ENCODE results near the gene XPOT. TPM values are rescaled to one million over a fixed set of nuclear protein-coding genes. Genes with fewer than 3 reads are reported as not detected.

XPOT gene
- total RNA-seq, 6 donors from 2014 or later = 22.0 to 72.8 (median 32.8) TPM

DNA sequence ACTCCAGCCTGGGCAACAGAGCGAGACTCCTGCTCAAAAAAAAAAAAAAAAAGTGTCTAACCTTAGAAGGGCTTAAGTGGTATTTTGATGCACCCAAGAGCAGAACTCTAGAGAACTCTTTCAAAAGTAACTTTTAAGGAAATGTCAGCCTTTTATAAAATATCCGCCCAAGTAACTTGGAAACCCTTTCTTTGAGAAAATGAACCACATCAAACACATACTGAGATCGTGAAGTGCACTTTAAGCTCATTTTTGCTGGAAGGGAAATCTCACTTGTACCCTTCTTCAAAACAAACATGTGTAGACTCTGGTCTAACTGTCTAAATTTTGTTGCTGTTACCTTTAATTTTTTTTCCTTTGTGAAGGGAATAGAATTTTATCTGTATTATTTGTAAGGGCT, 19.2 kb upstream of the XPOT start:
- no peak overlapping the region for H3K4me3 ChIP-seq
- ATAC-seq (ENCODE audit: low FRiP score in 2 of 2) (no peak), DNase-seq (no peak)
- H3K27ac ChIP-seq = no peak overlapping the region
- H3K4me1 ChIP-seq = peaks cover under 1 to 2% (median under 1%) of the 10 kb centered on the region in 4 donors
- peaks cover 0 to 9% (median 1%) of the 10 kb centered on the region in 4 donors for H3K9me3 ChIP-seq
- peaks cover 0 to 4% (median under 1%) of the 10 kb centered on the region in 4 donors for H3K27me3 ChIP-seq
- 83 to 89% methylated on average over 3 of the region's 3 CpGs for WGBS, 2 donors
- no peaks in the 10 kb centered on the region for H3K36me3 ChIP-seq
- no peak for TF ChIP-seq POLR2A (IDR thresholded peaks at IDR 0.05)
- TF ChIP-seq POLR2AphosphoS5 (IDR thresholded peaks at IDR 0.05) = no peak
- TF ChIP-seq, protein P1, sequence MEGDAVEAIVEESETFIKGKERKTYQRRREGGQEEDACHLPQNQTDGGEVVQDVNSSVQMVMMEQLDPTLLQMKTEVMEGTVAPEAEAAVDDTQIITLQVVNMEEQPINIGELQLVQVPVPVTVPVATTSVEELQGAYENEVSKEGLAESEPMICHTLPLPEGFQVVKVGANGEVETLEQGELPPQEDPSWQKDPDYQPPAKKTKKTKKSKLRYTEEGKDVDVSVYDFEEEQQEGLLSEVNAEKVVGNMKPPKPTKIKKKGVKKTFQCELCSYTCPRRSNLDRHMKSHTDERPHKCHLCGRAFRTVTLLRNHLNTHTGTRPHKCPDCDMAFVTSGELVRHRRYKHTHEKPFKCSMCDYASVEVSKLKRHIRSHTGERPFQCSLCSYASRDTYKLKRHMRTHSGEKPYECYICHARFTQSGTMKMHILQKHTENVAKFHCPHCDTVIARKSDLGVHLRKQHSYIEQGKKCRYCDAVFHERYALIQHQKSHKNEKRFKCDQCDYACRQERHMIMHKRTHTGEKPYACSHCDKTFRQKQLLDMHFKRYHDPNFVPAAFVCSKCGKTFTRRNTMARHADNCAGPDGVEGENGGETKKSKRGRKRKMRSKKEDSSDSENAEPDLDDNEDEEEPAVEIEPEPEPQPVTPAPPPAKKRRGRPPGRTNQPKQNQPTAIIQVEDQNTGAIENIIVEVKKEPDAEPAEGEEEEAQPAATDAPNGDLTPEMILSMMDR (IDR thresholded peaks at IDR 0.05) = no peak
- TF ChIP-seq EP300 (IDR thresholded peaks at IDR 0.05) = no peak

DNA sequence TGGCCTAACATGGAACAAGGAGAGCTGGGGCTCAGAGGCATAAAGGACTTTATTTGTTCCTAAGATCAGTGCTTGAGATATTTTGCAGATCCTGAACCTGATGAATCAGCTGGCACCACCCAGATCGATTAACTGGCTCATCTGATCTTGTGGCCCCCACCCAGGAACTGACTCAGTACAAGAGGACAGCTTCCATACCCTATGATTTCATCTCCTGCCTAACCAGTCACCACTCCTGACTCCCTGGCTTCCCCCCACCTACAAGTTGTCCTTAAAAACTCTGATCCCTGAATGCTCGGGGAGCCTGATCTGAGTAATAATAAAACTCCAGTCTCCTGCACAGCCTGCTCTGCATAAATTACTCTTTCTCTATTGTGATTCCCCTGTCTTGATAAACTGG, 18.7 kb upstream of the XPOT start:
- H3K4me3 ChIP-seq = no peak overlapping the region

DNA sequence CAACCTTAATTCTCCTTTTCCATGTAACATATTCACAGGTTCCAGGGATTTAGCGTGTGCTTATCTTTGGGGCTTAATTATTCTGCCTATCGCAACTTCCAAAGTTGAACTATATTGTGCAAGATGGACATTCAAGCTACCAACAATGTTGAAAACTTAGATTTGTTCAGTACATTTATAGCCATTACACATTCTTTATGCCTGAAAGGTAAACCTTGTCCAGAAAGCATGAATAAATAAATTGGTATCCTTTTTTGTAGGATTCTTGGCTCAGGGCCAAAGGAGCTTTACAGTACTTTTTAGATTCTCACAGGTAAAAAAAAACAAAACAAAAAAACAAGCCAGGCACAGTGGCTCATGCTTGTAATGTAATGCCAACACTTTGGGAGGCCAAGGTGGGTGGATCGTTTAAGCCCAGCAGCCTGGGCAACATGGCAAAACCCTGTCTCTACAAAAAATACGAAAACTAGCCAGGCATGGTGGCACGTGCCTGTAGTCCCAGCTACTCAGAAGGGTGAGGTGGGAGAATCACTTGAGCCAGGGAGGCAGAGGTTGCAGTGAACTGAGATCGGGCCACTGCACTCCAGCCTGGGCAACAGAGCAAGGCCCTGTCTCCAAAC, 16.9 kb upstream of the XPOT start:
- Histone ChIP-seq H3K4me1 (peaks cover 8 to 11% (median 9%) of the 10 kb centered on the region in 4 donors), H3K27ac (no peak overlapping the region), H3K27me3 (peaks cover 0 to 13% (median 5%) of the 10 kb centered on the region in 4 donors), H3K36me3 (no peaks in the 10 kb centered on the region), H3K4me3 (no peak overlapping the region), H3K9me3 (no peaks in the 10 kb centered on the region)
- ATAC-seq (ENCODE audit: low FRiP score in 2 of 2) = no peak
- WGBS, 2 donors = 92% methylated on average over 6 of the region's 6 CpGs
- DNase-seq = no peak
- TF ChIP-seq POLR2AphosphoS5 (IDR thresholded peaks at IDR 0.05) (no peak), EP300 (IDR thresholded peaks at IDR 0.05) (no peak), POLR2A (IDR thresholded peaks at IDR 0.05) (no peak)
- TF ChIP-seq, protein P1 (IDR thresholded peaks at IDR 0.05) = no peak

More for the DNA sequence above, 18.7 kb upstream of the XPOT start:
- no peak for ATAC-seq (ENCODE audit: low FRiP score in 2 of 2)
- no peak for TF ChIP-seq POLR2AphosphoS5 (IDR thresholded peaks at IDR 0.05)
- TF ChIP-seq, protein P1 (IDR thresholded peaks at IDR 0.05) = no peak
- no peak for TF ChIP-seq EP300 (IDR thresholded peaks at IDR 0.05)
- no peak for TF ChIP-seq POLR2A (IDR thresholded peaks at IDR 0.05)
- peaks cover 0 to 9% (median 3%) of the 10 kb centered on the region in 4 donors for H3K27me3 ChIP-seq
- H3K36me3 ChIP-seq = no peaks in the 10 kb centered on the region
- peaks cover 0 to 7% (median 1%) of the 10 kb centered on the region in 4 donors for H3K9me3 ChIP-seq
- H3K27ac ChIP-seq = no peak overlapping the region
- H3K4me1 ChIP-seq = peaks cover 5 to 7% (median 5%) of the 10 kb centered on the region in 4 donors
- WGBS, 2 donors = 71 to 81% methylated on average over 2 of the region's 2 CpGs
- no peak for DNase-seq

DNA sequence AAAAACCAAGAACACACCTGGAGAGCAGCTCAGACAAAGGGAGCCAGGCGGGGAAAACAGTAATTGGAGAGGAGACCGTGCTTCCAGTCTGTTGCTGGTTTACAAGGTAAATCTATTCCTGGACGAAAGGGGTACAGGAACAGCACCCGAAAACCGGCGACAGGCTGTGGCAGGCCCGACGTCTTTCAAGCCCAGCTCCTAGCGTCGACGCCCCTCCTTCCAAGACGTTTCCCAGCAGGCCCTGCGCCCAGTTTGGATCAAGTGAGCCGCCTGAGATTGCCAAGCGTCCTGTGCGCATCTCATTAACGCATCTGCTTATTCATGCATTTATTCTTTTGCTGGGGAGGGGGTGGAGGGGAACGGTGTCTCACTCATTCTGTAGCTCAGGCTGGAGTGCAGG, 15.0 kb upstream of the XPOT start:
- WGBS, 2 donors = 86 to 94% methylated on average over 8 to 18 of the region's 18 CpGs
- Histone ChIP-seq H3K9me3 (no peaks in the 10 kb centered on the region), H3K36me3 (no peaks in the 10 kb centered on the region), H3K27ac (no peak overlapping the region), H3K27me3 (peaks cover 0 to 13% (median 5%) of the 10 kb centered on the region in 4 donors), H3K4me3 (no peak overlapping the region), H3K4me1 (peaks cover 8 to 11% (median 9%) of the 10 kb centered on the region in 4 donors)
- ATAC-seq (ENCODE audit: low FRiP score in 2 of 2) (no peak), DNase-seq (peak in 1 of 2 donors; percentile 47)
- no peak for TF ChIP-seq EP300 (IDR thresholded peaks at IDR 0.05)

DNA sequence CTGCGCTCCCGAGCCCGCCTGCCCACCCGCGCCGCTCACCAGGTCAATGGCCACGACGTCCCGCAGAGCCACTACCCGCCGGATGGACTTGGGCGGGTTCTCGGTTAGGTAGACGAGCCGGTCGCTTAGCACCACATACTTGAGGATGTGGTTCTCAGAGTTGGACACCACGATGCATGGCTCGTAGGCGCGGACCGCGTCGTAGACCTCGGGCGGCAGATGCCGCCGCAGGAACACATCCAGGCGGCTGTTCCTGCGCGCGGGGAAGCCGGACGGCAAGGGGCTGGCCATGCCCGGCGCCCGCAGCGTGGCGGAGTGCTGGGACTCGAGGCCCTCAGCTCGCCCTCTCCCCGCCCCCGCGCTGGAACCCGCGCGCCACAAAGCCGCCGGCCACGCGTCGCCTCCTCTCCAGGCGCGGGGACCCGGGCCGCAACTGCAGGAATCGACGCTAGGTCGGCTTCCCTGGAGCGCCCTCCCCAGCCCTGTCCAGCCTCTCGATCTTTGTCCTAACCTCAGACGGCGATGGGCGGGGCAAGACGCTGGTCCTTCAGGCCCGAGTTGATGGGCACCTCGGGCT, 13.8 kb upstream of the XPOT start, which contains the start of gene C12orf56:
Gene C12orf56 (minus strand): TSS at position 484 of the 577 bp plus-strand sequence. CDS start 193 bp downstream, at position 291.
- Histone ChIP-seq H3K36me3 (no peaks in the 10 kb centered on the region), H3K27me3 (peaks cover 0 to 13% (median 5%) of the 10 kb centered on the region in 4 donors), H3K4me3 (peak within 1 kb of the TSS in 3 of 4 donors; percentile 33 to 51 (median 49)), H3K9me3 (no peaks in the 10 kb centered on the region), H3K27ac (no peak within 1 kb of the TSS), H3K4me1 (peaks cover 8 to 11% (median 9%) of the 10 kb centered on the region in 4 donors)
- 13% methylated on average over 29 of the region's 66 CpGs; no CpG with 5 or more reads in 1 of the 2 donors for WGBS, 2 donors
- DNase-seq (peak; percentile 22 to 85), ATAC-seq (ENCODE audit: low FRiP score in 2 of 2) (peak; percentile 26 to 46)
- no peak for TF ChIP-seq POLR2A (IDR thresholded peaks at IDR 0.05)
- TF ChIP-seq, protein P1 (IDR thresholded peaks at IDR 0.05) = no peak
- no peak for TF ChIP-seq POLR2AphosphoS5 (IDR thresholded peaks at IDR 0.05)
- TF ChIP-seq EP300 (IDR thresholded peaks at IDR 0.05) = no peak
